Measurements from ENCODE around the gene MCCD1. TPM values are rescaled to one million over a fixed set of nuclear protein-coding genes. Genes with fewer than 3 reads are reported as not detected.

MCCD1 gene
- total RNA-seq, 2 experiments from 2014 or later = not detected

- POLR2A ChIA-PET = interaction anchor here (0.7 to 3.5 kb wide), 3 partner anchors 8 to 22 kb away, joined by 3 to 27 read pairs (median 4); partner anchors contain the start of gene DDX39B
- Mint-ChIP-seq H3K9me3 (no peaks in the 10 kb centered on the region), H3K27ac (no peak overlapping the region), H3K27me3 (no peaks in the 10 kb centered on the region), H3K36me3 (peaks cover 29% of the 10 kb centered on the region), H3K4me3 (no peak overlapping the region), H3K4me1 (peaks cover 10% of the 10 kb centered on the region)
- DNase-seq (no peak), ATAC-seq (ENCODE audit: low read depth) (no peak)
These were observed 420 bp upstream of the MCCD1 start for GRCh38 chr6:31528307-31528777.

GRCh38 chr6:31529329-31530150 lies 778 bp downstream of the MCCD1 start:
- POLR2A ChIA-PET = interaction anchor here (0.5 to 3.5 kb wide), 4 partner anchors 11 to 129 kb away, joined by 3 to 27 read pairs (median 4); partner anchors contain the start of gene DDX39B
- DNase-seq = no peak
- no peaks in the 10 kb centered on the region for H3K27me3 Mint-ChIP-seq
- peak; percentile 24 for ATAC-seq (ENCODE audit: low read depth)
- no peak overlapping the region for H3K4me3 Mint-ChIP-seq
- H3K4me1 Mint-ChIP-seq = peaks cover 16% of the 10 kb centered on the region
- H3K36me3 Mint-ChIP-seq = peaks cover 33% of the 10 kb centered on the region
- H3K27ac Mint-ChIP-seq = no peak overlapping the region
- no peaks in the 10 kb centered on the region for H3K9me3 Mint-ChIP-seq

GRCh38 chr6:31530659-31531058 lies 1.9 kb downstream of the MCCD1 start:
- Mint-ChIP-seq H3K9me3 (no peaks in the 10 kb centered on the region), H3K4me1 (peaks cover 22% of the 10 kb centered on the region), H3K27ac (no peak overlapping the region), H3K27me3 (no peaks in the 10 kb centered on the region), H3K36me3 (peaks cover 44% of the 10 kb centered on the region), H3K4me3 (no peak overlapping the region)
- ATAC-seq (ENCODE audit: low read depth) (no peak), DNase-seq (no peak)
- POLR2A ChIA-PET = no interaction called here

GRCh38 chr6:31531162-31531561 lies 2.4 kb downstream of the MCCD1 start:
- Mint-ChIP-seq H3K9me3 (no peaks in the 10 kb centered on the region), H3K27ac (no peak overlapping the region), H3K27me3 (no peaks in the 10 kb centered on the region), H3K4me1 (peaks cover 27% of the 10 kb centered on the region), H3K4me3 (no peak overlapping the region), H3K36me3 (peaks cover 49% of the 10 kb centered on the region)
- DNase-seq (no peak), ATAC-seq (ENCODE audit: low read depth) (no peak)
- POLR2A ChIA-PET = interaction anchor here (1.8 kb wide), 1 partner anchor 34 kb away, joined by 6 read pairs; the partner anchor contains the start of gene MICB

- Mint-ChIP-seq H3K4me3 (no peak overlapping the region), H3K9me3 (no peaks in the 10 kb centered on the region)
These were observed 3.2 kb downstream of the MCCD1 start for GRCh38 chr6:31531771-31532643.

GRCh38 chr6:31532644-31533454 lies 4.1 kb downstream of the MCCD1 start:
- POLR2A ChIA-PET = interaction anchor here (1.8 kb wide), 1 partner anchor 36 kb away, joined by 6 read pairs; the partner anchor contains the start of gene MICB
- Mint-ChIP-seq H3K4me3 (no peak overlapping the region), H3K36me3 (peaks cover 56% of the 10 kb centered on the region), H3K27me3 (no peaks in the 10 kb centered on the region), H3K27ac (peak overlapping the region; percentile 56), H3K4me1 (peaks cover 37% of the 10 kb centered on the region), H3K9me3 (no peaks in the 10 kb centered on the region)
- ATAC-seq (ENCODE audit: low read depth) = no peak
- DNase-seq = no peak

More at GRCh38 chr6:31531771-31532643, 3.2 kb downstream of the MCCD1 start:
- no peak for DNase-seq
- no peak for ATAC-seq (ENCODE audit: low read depth)
- H3K4me1 Mint-ChIP-seq = peaks cover 34% of the 10 kb centered on the region
- H3K27ac Mint-ChIP-seq = no peak overlapping the region
- H3K36me3 Mint-ChIP-seq = peaks cover 52% of the 10 kb centered on the region
- POLR2A ChIA-PET = interaction anchor here (1.8 kb wide), 1 partner anchor 35 kb away, joined by 6 read pairs; the partner anchor contains the start of gene MICB
- no peaks in the 10 kb centered on the region for H3K27me3 Mint-ChIP-seq

GRCh38 chr6:31533455-31533841 lies 4.7 kb downstream of the MCCD1 start:
- no peak for ATAC-seq (ENCODE audit: low read depth)
- Mint-ChIP-seq H3K4me1 (peaks cover 41% of the 10 kb centered on the region), H3K27ac (no peak overlapping the region), H3K9me3 (no peaks in the 10 kb centered on the region), H3K27me3 (no peaks in the 10 kb centered on the region), H3K4me3 (no peak overlapping the region), H3K36me3 (peaks cover 57% of the 10 kb centered on the region)
- POLR2A ChIA-PET = interaction anchor here (0.9 kb wide), 1 partner anchor 39 kb away, joined by 3 read pairs; no protein-coding TSS in a partner anchor
- no peak for DNase-seq

GRCh38 chr6:31534011-31534410 lies 5.2 kb downstream of the MCCD1 start:
- ATAC-seq (ENCODE audit: low read depth) (no peak), DNase-seq (no peak)
- POLR2A ChIA-PET = interaction anchor here (0.9 kb wide), 1 partner anchor 39 kb away, joined by 3 read pairs; no protein-coding TSS in a partner anchor
- H3K27me3 Mint-ChIP-seq = no peaks in the 10 kb centered on the region
- no peak overlapping the region for H3K27ac Mint-ChIP-seq
- no peak overlapping the region for H3K4me3 Mint-ChIP-seq
- H3K9me3 Mint-ChIP-seq = no peaks in the 10 kb centered on the region
- peaks cover 63% of the 10 kb centered on the region for H3K36me3 Mint-ChIP-seq
- peaks cover 45% of the 10 kb centered on the region for H3K4me1 Mint-ChIP-seq

- H3K4me1 Mint-ChIP-seq = peaks cover 51% of the 10 kb centered on the region
- no peaks in the 10 kb centered on the region for H3K9me3 Mint-ChIP-seq
- POLR2A ChIA-PET = no interaction called here
- H3K4me3 Mint-ChIP-seq = no peak overlapping the region
- H3K27me3 Mint-ChIP-seq = no peaks in the 10 kb centered on the region
- ATAC-seq (ENCODE audit: low read depth) (no peak), DNase-seq (no peak)
- peaks cover 69% of the 10 kb centered on the region for H3K36me3 Mint-ChIP-seq
- H3K27ac Mint-ChIP-seq = no peak overlapping the region
These were observed 5.8 kb downstream of the MCCD1 start for GRCh38 chr6:31534521-31535040.

- ATAC-seq (ENCODE audit: low read depth) (no peak), DNase-seq (no peak)
- H3K9me3 Mint-ChIP-seq = no peaks in the 10 kb centered on the region
- H3K27me3 Mint-ChIP-seq = no peaks in the 10 kb centered on the region
- POLR2A ChIA-PET = interaction anchor here (0.6 kb wide), 1 partner anchor 7 kb away, joined by 3 read pairs; no protein-coding TSS in a partner anchor
- H3K4me3 Mint-ChIP-seq = no peak overlapping the region
- H3K27ac Mint-ChIP-seq = peak overlapping the region; percentile 13
- peaks cover 59% of the 10 kb centered on the region for H3K4me1 Mint-ChIP-seq
- H3K36me3 Mint-ChIP-seq = peaks cover 71% of the 10 kb centered on the region
These were observed 7.0 kb downstream of the MCCD1 start for GRCh38 chr6:31535538-31536324.

- no peak for DNase-seq
- POLR2A ChIA-PET = interaction anchor here (1.0 to 3.9 kb wide), 3 partner anchors 10 to 44 kb away, joined by 4 to 27 read pairs (median 10); partner anchors contain the start of genes MCCD1 and MICB
- H3K4me1 Mint-ChIP-seq = peaks cover 56% of the 10 kb centered on the region
- H3K36me3 Mint-ChIP-seq = peaks cover 54% of the 10 kb centered on the region
- no peaks in the 10 kb centered on the region for H3K27me3 Mint-ChIP-seq
- no peak for ATAC-seq (ENCODE audit: low read depth)
- H3K27ac Mint-ChIP-seq = peak overlapping the region; percentile 72
- no peaks in the 10 kb centered on the region for H3K9me3 Mint-ChIP-seq
- peak overlapping the region; percentile 95 for H3K4me3 Mint-ChIP-seq
These were observed 10.1 kb downstream of the MCCD1 start for GRCh38 chr6:31538805-31539400.
